Tibial artery (tissue), 4 donors: ENCODE data around the gene ATPAF1.

Experiments used
- DNase-seq, 2 donors: peaks; one replicate each; pipeline ENCODE4 v3.0.0-alpha.2; 2019
- H3K27ac ChIP-seq, 2 donors: fragments of 200-600 bp; sonication (generic) in 1 of 2; 1 replicate in 1 of 2; 2 replicates in 1 of 2; pipeline ENCODE4 v1.5.1; 2018 to 2019; ENCODE audit warnings: mild to moderate bottlenecking in 1 of 2
- H3K27me3 ChIP-seq, 2 donors: fragments of 200-600 bp; sonication (generic) in 1 of 2; one replicate each; pipeline versions ENCODE4 v1.5.1 to v1.6.0; 2016 to 2019
- H3K36me3 ChIP-seq, 3 donors: fragments of 200-600 bp; sonication (generic) in 2 of 3; one replicate each; pipeline ENCODE4 v1.5.1; 2016 to 2019; ENCODE audit warnings: mild to moderate bottlenecking in 2 of 3
- H3K4me1 ChIP-seq, 4 donors: fragments of 200-600 bp; sonication (generic) in 2 of 4; 1 replicate in 3 of 4; 2 replicates in 1 of 4; pipeline ENCODE4 v1.5.1; 2016 to 2019
- H3K4me3 ChIP-seq, 2 donors: fragments of 200-600 bp; sonication (generic) in 1 of 2; 1 replicate in 1 of 2; 2 replicates in 1 of 2; pipeline ENCODE4 v1.5.1; 2018 to 2019; ENCODE audit warnings: mild to moderate bottlenecking in 2 of 2
- H3K9me3 ChIP-seq, 3 donors: fragments of 200-600 bp; sonication (generic) in 1 of 3; one replicate each; pipeline ENCODE4 v1.5.1; 2016 to 2019
- intact Hi-C: fragments of 100-400 bp; cut with DNase I; formaldehyde crosslinking; loops from one replicate; pipeline ENCODE4 v1.15.0; 2023; ENCODE audit warnings: low total_unique reads
- TF ChIP-seq, protein P1 (sequence below), 2 experiments: fragments of 200-600 bp in 1 of 2; fragments of 450-650 bp in 1 of 2; IDR thresholded peaks; one replicate each; pipeline ENCODE4 v1.5.1; 2017 to 2019; ENCODE audit warnings: antibody characterized with exemption in 2 of 2, mild to moderate bottlenecking in 1 of 2, moderate library complexity in 1 of 2

ATPAF1 gene

GRCh38 chr1:46599059-46599970, 68.8 kb downstream of the ATPAF1 start:
- no peak for DNase-seq
- Histone ChIP-seq H3K4me1 (peaks cover 0 to 37% (median 23%) of the 10 kb centered on the region in 4 donors), H3K9me3 (no peaks in the 10 kb centered on the region), H3K27me3 (no peaks in the 10 kb centered on the region), H3K4me3 (no peak overlapping the region), H3K27ac (no peak overlapping the region), H3K36me3 (peaks cover 0 to 5% (median 0%) of the 10 kb centered on the region in 3 donors)
- intact Hi-C loops, result no loop called here
- TF ChIP-seq, protein P1, sequence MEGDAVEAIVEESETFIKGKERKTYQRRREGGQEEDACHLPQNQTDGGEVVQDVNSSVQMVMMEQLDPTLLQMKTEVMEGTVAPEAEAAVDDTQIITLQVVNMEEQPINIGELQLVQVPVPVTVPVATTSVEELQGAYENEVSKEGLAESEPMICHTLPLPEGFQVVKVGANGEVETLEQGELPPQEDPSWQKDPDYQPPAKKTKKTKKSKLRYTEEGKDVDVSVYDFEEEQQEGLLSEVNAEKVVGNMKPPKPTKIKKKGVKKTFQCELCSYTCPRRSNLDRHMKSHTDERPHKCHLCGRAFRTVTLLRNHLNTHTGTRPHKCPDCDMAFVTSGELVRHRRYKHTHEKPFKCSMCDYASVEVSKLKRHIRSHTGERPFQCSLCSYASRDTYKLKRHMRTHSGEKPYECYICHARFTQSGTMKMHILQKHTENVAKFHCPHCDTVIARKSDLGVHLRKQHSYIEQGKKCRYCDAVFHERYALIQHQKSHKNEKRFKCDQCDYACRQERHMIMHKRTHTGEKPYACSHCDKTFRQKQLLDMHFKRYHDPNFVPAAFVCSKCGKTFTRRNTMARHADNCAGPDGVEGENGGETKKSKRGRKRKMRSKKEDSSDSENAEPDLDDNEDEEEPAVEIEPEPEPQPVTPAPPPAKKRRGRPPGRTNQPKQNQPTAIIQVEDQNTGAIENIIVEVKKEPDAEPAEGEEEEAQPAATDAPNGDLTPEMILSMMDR (IDR thresholded peaks at IDR 0.05), result no peak

DNA sequence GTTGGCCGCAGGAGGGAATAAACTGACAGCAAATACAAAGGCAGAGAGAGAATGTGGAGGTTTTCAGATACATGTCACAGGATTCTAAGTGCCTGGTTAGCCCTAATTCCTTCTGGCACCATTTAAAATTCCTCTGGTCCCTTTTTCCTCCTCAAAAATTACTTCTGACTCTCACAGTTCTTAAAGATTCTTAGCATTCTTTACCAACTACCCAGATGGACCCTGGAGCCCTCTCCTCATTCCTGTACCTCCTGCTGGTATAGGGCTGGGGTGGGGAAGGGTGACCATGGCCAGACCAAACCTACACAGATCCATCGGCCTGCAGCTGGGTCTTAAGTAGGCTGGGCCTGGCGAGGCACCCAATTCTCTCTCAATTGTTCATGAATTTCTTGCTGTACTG, 71.3 kb downstream of the ATPAF1 start:
- no peaks in the 10 kb centered on the region for H3K9me3 ChIP-seq
- H3K4me1 ChIP-seq, result peaks cover 0 to 19% (median 6%) of the 10 kb centered on the region in 4 donors
- no peaks in the 10 kb centered on the region for H3K27me3 ChIP-seq
- no peak overlapping the region for H3K4me3 ChIP-seq
- intact Hi-C loops, result no loop called here
- TF ChIP-seq, protein P1 (IDR thresholded peaks at IDR 0.05), result no peak
- peaks cover 18 to 29% (median 23%) of the 10 kb centered on the region in 3 donors for H3K36me3 ChIP-seq
- DNase-seq, result no peak
- H3K27ac ChIP-seq, result no peak overlapping the region

- intact Hi-C loops, result no loop called here
- H3K27me3 ChIP-seq, result no peaks in the 10 kb centered on the region
- H3K9me3 ChIP-seq, result no peaks in the 10 kb centered on the region
- peaks cover 0 to 18% (median 5%) of the 10 kb centered on the region in 4 donors for H3K4me1 ChIP-seq
- DNase-seq, result no peak
- H3K27ac ChIP-seq, result no peak overlapping the region
- H3K36me3 ChIP-seq, result peaks cover 26 to 37% (median 31%) of the 10 kb centered on the region in 3 donors
- TF ChIP-seq, protein P1 (IDR thresholded peaks at IDR 0.05), result no peak
- no peak overlapping the region for H3K4me3 ChIP-seq
Observed at GRCh38 chr1:46596036-46596435, 72.1 kb downstream of the ATPAF1 start.

DNA sequence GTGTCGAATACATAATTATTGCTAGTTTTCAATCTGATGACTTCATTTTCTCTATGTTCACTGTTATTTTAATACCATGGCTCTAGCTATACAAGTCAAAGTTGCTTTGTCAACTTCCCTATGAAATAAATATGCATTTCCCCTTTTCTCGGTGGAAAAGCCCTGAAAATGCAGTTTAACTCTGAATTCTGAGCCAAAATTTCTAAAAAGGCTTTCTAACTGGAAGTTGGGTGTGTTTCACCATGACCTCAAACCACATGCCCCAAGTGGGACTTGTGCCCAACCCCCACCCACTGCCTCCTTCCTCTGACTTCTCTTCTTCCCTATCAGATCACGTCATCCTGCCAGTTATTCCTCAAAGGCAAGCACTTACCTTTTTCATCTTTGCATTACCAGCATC, 73.0 kb downstream of the ATPAF1 start:
- DNase-seq, result peak; percentile 78 to 83
- Histone ChIP-seq H3K27me3 (no peaks in the 10 kb centered on the region), H3K36me3 (peaks cover 33 to 46% (median 35%) of the 10 kb centered on the region in 3 donors), H3K4me1 (peaks cover 0 to 18% (median 5%) of the 10 kb centered on the region in 4 donors), H3K9me3 (no peaks in the 10 kb centered on the region), H3K27ac (no peak overlapping the region), H3K4me3 (no peak overlapping the region)
- intact Hi-C loops, result no loop called here
- TF ChIP-seq, protein P1 (IDR thresholded peaks at IDR 0.05), result no peak

GRCh38 chr1:46594063-46594462, 74.1 kb downstream of the ATPAF1 start:
- Histone ChIP-seq H3K4me1 (peaks cover 0 to 11% (median 3%) of the 10 kb centered on the region in 4 donors), H3K27me3 (no peaks in the 10 kb centered on the region), H3K27ac (no peak overlapping the region), H3K9me3 (no peaks in the 10 kb centered on the region), H3K36me3 (peaks cover 42 to 57% (median 43%) of the 10 kb centered on the region in 3 donors), H3K4me3 (no peak overlapping the region)
- intact Hi-C loops, result no loop called here
- TF ChIP-seq, protein P1 (IDR thresholded peaks at IDR 0.05), result no peak
- DNase-seq, result no peak
